PC-3 (cell line): Measurements from ENCODE around the gene UEVLD. TPM values are rescaled to one million over a fixed set of nuclear protein-coding genes. Genes with fewer than 3 reads are reported as not detected.

Experiments
- ATAC-seq: fragments of 200-7000 bp; cut with Tn5 transposase; 2 replicates; pipeline ENCODE4 v1.9.1; 2020; ENCODE audit warnings: mild to moderate bottlenecking, moderate library complexity
- BruUV-seq: library from RNA; stranded (reverse); fragments of 400-500 nt; replicated peaks from 2 replicates; lab custom pipeline; 2021; lab: Mats Ljungman, UMichigan
- CTCF ChIA-PET: fragments of 300-600 bp; sonication (Branson Sonifier 250); formaldehyde crosslinking; loops from one replicate; lab custom pipeline; 2022; ENCODE audit warnings: antibody characterized with exemption; lab: Charles Lee
- POLR2A ChIA-PET: fragments of 300-600 bp; sonication (Branson Sonifier 250); formaldehyde crosslinking; loops from one replicate; lab custom pipeline; 2022; ENCODE audit warnings: antibody characterized with exemption; ENCODE audit not compliant: unreplicated experiment; lab: Charles Lee
- DNase-seq: peaks from one replicate; pipeline ENCODE4 v3.0.0-alpha.2; 2015
- H2AFZ ChIP-seq: fragments of 300-600 bp; sonication (generic); 2 replicates; pipeline ENCODE4 v1.6.0; 2016; ENCODE audit warnings: antibody characterized with exemption, low read length
- H3F3A ChIP-seq: fragments of 300-600 bp; sonication (generic); one replicate; pipeline ENCODE4 v1.6.0; 2017; ENCODE audit warnings: antibody characterized with exemption, low read length, control low read depth, mild to moderate bottlenecking; ENCODE audit not compliant: unreplicated experiment
- H3K27ac ChIP-seq: fragments of 300-600 bp; sonication (generic); 2 replicates; pipeline ENCODE4 v1.5.1; 2016; ENCODE audit warnings: mild to moderate bottlenecking, low read length
- H3K27me3 ChIP-seq: fragments of 300-600 bp; sonication (generic); 2 replicates; pipeline ENCODE4 v1.6.1; 2016; ENCODE audit warnings: low read length, mixed read lengths
- H3K36me3 ChIP-seq: fragments of 300-600 bp; sonication (generic); 2 replicates; pipeline ENCODE4 v1.6.1; 2016; ENCODE audit warnings: low read depth, mixed run types, low read length, mixed read lengths
- H3K4me1 ChIP-seq: fragments of 300-600 bp; sonication (generic); 2 replicates; pipeline ENCODE4 v1.5.1; 2016; ENCODE audit warnings: low read length; ENCODE audit not compliant: insufficient read depth
- H3K4me2 ChIP-seq: fragments of 300-600 bp; sonication (generic); 2 replicates; pipeline ENCODE4 v1.6.0; 2016; ENCODE audit warnings: low read length
- H3K4me3 ChIP-seq: fragments of 300-600 bp; sonication (generic); 2 replicates; pipeline ENCODE4 v1.5.1; 2016; ENCODE audit warnings: mild to moderate bottlenecking, low read length, mixed read lengths
- H3K79me2 ChIP-seq: fragments of 300-600 bp; sonication (generic); 2 replicates; pipeline ENCODE4 v1.6.1; 2017; ENCODE audit warnings: low read length, mixed read lengths
- H3K9ac ChIP-seq: fragments of 300-600 bp; sonication (generic); 2 replicates; pipeline ENCODE4 v1.6.0; 2016; ENCODE audit warnings: mild to moderate bottlenecking, low read length
- H3K9me2 ChIP-seq: fragments of 300-600 bp; sonication (generic); replicated peaks from 2 replicates; pipeline ENCODE4 v1.6.1; 2016; ENCODE audit warnings: mixed run types, low read length, mixed read lengths
- H3K9me3 ChIP-seq: fragments of 300-600 bp; sonication (generic); 2 replicates; pipeline ENCODE4 v1.6.1; 2016; ENCODE audit warnings: low read length, mixed read lengths
- H4K20me1 ChIP-seq: fragments of 300-600 bp; sonication (generic); 2 replicates; pipeline ENCODE4 v1.6.1; 2016; ENCODE audit warnings: low read length, mixed read lengths
- CTCF ChIP-seq: fragments of 300-600 bp; sonication (generic); conservative IDR thresholded peaks from 2 replicates; pipeline ENCODE4 v1.5.1; 2017; ENCODE audit warnings: antibody characterized with exemption, low read depth, mild to moderate bottlenecking, low read length
- EZH2 ChIP-seq: fragments of 300-600 bp; sonication (generic); IDR thresholded peaks from one replicate; pipeline ENCODE4 v1.6.1; 2017; ENCODE audit warnings: antibody characterized with exemption, mild to moderate bottlenecking, low read length; ENCODE audit not compliant: unreplicated experiment
- EZH2phosphoT487 ChIP-seq: fragments of 300-600 bp; sonication (generic); IDR thresholded peaks from 2 replicates; pipeline ENCODE4 v1.6.1; 2018; ENCODE audit warnings: mild to moderate bottlenecking, antibody characterized with exemption, low read length, borderline replicate concordance
- intact Hi-C: fragments of 100-400 bp; cut with micrococcal nuclease; formaldehyde crosslinking; loops from 2 replicates; pipeline ENCODE4 v1.9.0; 2023
- total RNA-seq: library from RNA; depleted of rRNA; stranded (reverse); fragments of >200 nt; gene quantifications from 2 replicates; pipeline ENCODE4 v1.2.3, GENCODE V29; 2014

UEVLD gene
- total RNA-seq, 1 experiment from 2014 or later = 22.2 TPM

- peaks cover 40% of the 10 kb centered on the region for H3K36me3 ChIP-seq
- no peaks in the 10 kb centered on the region for H3K27me3 ChIP-seq
- no peak for ATAC-seq
- no TSS peak for BruUV-seq
- no peak overlapping the region for H3K4me3 ChIP-seq
- peaks cover 6% of the 10 kb centered on the region; the same call in 1 of the 2 replicates for H4K20me1 ChIP-seq
- H2AFZ ChIP-seq = no peak overlapping the region
- CTCF ChIA-PET = no interaction called here
- no peak overlapping the region for H3K9ac ChIP-seq
- no peak for TF ChIP-seq EZH2
- no peak for TF ChIP-seq EZH2phosphoT487
- no peak for TF ChIP-seq CTCF
- H3K9me2 ChIP-seq = no peaks in the 10 kb centered on the region
- H3F3A ChIP-seq = no peaks in the 10 kb centered on the region
- H3K4me2 ChIP-seq = no peak overlapping the region
- POLR2A ChIA-PET = no interaction called here
- intact Hi-C loops = no loop called here
- H3K79me2 ChIP-seq = peaks cover 16% of the 10 kb centered on the region
- H3K27ac ChIP-seq = no peak overlapping the region
- no peaks in the 10 kb centered on the region for H3K9me3 ChIP-seq
- no peaks in the 10 kb centered on the region; the same call in 1 of the 2 replicates for H3K4me1 ChIP-seq
- DNase-seq = no peak
Measured at GRCh38 chr11:18612394-18612793, 23.9 kb upstream of the UEVLD start.

- 0 out of 2 replicates have a peak, but pooled peaks cover 6% of the 10 kb centered on the region for H3K79me2 ChIP-seq
- peaks cover 44% of the 10 kb centered on the region for H3K36me3 ChIP-seq
- no peaks in the 10 kb centered on the region for H3K4me1 ChIP-seq
- no TSS peak for BruUV-seq
- CTCF ChIA-PET = no interaction called here
- no peaks in the 10 kb centered on the region for H3K9me2 ChIP-seq
- no peak for ATAC-seq
- TF ChIP-seq CTCF (no peak), EZH2phosphoT487 (no peak), EZH2 (no peak)
- POLR2A ChIA-PET = interaction anchor here (0.6 kb wide), 1 partner anchor 22 kb away, joined by 9 read pairs; the partner anchor contains the start of gene UEVLD
- no peaks in the 10 kb centered on the region for H3K9me3 ChIP-seq
- no peak overlapping the region for H3K4me2 ChIP-seq
- no peak overlapping the region for H2AFZ ChIP-seq
- no peak for DNase-seq
- intact Hi-C loops = no loop called here
- H3K4me3 ChIP-seq = no peak overlapping the region
- H3F3A ChIP-seq = no peaks in the 10 kb centered on the region
- peaks cover 6% of the 10 kb centered on the region; the same call in 1 of the 2 replicates for H4K20me1 ChIP-seq
- H3K9ac ChIP-seq = no peak overlapping the region
- H3K27ac ChIP-seq = no peak overlapping the region
- H3K27me3 ChIP-seq = no peaks in the 10 kb centered on the region
Measured at GRCh38 chr11:18611196-18611595, 22.7 kb upstream of the UEVLD start.

GRCh38 chr11:18608376-18608775, 19.8 kb upstream of the UEVLD start:
- intact Hi-C loops = no loop called here
- Histone ChIP-seq H3F3A (no peaks in the 10 kb centered on the region), H3K27me3 (no peaks in the 10 kb centered on the region), H2AFZ (no peak overlapping the region), H3K4me2 (no peak overlapping the region), H3K4me3 (no peak overlapping the region), H3K79me2 (no peaks in the 10 kb centered on the region), H3K36me3 (peaks cover 26% of the 10 kb centered on the region), H3K4me1 (no peaks in the 10 kb centered on the region), H3K27ac (no peak overlapping the region), H3K9me3 (no peaks in the 10 kb centered on the region), H4K20me1 (peaks cover 1% of the 10 kb centered on the region; the same call in 1 of the 2 replicates), H3K9ac (no peak overlapping the region), H3K9me2 (no peaks in the 10 kb centered on the region)
- POLR2A ChIA-PET = no interaction called here
- CTCF ChIA-PET = no interaction called here
- no peak for DNase-seq
- BruUV-seq = no TSS peak
- no peak for ATAC-seq
- no peak for TF ChIP-seq EZH2
- no peak for TF ChIP-seq CTCF
- no peak for TF ChIP-seq EZH2phosphoT487
